Measurements from ENCODE around the gene EIF2AK2.
"Not testable (repeated sequence)": the region's sequence is repeated elsewhere in the genome, so short reads cannot be mapped to it uniquely, and the experiment has no call there.

The EIF2AK2 gene

DNA sequence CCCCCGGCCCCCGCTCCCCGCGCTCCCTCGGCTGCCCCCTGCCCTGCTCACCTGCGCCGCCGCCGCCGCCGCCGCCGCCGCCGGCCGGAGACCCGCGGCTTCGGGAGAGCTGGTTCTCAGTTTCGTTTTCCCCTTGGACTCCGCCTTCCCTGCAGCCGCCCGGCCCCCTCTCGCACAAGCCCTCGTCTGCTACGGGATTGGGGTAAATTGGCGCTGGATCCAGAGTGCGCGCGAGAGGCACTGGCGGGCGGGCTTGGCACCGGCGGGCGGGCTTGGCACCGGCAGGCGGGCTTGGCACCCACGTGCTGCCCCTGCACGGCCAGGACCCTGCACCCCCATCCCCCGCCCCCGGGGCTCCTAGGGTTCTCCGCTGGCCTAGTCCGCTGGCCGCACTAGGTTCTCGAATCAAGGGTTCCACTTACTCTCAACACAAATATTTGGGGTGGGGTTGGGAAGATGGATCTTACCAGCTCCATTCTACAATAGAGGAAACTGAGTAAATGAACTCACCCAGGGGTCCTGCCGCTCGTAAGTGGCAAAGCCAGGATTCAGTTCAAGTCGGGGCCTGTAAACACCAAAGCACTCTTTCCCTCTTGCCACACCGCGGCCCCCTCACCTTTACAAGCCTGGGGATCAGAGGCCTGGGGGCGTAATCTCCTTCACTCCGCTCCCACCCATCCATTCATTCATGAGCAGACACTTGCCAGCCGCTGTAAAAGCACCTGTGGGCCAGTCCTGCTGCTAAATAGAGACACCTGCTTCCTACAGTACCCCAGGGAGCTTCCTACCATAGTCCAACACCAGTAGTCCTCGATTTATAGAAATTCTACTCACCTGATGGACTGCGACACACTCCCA, at the start of gene EIF2AK2:
Gene EIF2AK2, minus strand, starts transcription at position 124 of the 858 bp plus-strand sequence. CDS start 9,174 bp downstream, outside the sequence.
- DNase-seq, result peak; percentile 80

DNA sequence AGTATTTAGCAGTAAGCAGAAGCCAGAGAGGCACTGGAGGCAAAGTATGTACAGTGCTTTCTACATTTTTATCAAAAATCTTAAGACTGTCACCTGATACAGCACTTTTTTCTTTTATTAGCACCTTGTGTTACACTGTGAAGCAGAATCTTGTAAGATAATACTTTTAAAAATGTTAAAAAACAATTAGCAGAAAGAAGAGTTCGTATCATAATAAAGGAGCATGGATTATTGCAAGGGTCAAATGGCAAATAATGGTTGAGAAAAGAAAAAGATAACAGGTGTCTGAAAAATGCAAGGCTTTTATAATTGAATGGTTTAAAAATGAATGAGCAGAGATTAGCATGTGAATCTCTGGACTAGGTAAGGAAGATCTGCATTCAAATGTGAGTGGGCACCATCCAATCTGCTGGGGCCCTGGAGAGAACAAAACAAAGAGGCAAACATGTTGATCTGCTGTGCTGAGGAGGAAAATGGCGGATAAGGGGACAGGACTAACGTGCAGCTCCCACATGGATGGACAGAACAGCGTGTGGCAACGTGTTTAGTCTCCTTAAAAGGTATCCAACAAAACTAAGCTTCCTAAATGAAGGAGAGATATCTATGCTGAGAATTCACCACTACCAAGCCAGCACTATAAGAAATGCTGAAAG, 49.0 kb upstream of the EIF2AK2 start:
- DNase-seq, result no peak

DNA sequence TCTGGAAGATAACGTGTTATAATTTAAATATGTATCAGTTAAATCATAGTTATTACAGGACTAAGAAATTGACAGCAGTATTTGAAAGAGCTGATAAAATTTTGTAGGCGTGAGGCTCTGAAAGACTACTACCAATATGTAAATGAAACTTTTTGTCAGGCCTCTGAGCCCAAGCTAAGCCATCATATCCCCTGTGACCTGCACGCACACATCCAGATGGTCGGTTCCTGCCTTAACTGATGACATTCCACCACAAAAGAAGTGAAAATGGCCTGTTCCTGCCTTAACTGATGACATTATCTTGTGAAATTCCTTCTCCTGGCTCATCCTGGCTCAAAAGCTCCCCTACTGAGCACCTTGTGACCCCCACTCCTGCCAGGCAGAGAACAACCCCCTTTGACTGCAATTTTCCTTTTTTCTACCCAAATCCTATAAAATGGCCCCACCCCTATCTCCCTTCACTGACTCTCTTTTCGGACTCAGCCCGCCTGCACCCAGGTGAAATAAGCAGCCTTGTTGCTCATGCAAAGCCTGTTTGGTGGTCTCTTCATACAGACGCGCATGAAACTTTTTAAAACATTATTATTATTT, 48.4 kb upstream of the EIF2AK2 start:
- not testable (repeated sequence) for DNase-seq

GRCh38 chr2:37203708-37204107, 46.9 kb upstream of the EIF2AK2 start:
- no peak for DNase-seq

- DNase-seq, result no peak
Observed at GRCh38 chr2:37201766-37202165, 45.0 kb upstream of the EIF2AK2 start.

DNA sequence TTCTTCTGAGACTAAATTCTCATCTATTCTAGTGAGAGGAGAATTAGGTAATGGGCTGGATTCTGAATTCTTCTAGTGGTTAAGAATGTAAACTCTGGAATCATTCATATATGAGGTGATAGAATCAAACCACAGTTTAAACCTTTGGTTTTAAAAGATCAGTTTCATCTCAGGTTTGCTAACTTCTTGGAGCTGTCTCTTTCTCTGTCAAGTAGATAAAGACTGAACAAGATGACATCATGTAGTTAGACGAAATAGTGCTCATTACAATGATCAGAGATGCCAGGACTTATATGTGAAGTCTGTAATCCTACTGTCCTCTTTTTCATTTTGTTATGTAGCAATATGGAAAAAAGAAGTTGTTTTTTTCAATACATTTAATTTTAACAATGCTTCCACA, 44.4 kb upstream of the EIF2AK2 start:
- no peak for DNase-seq

- no peak for DNase-seq
Observed at GRCh38 chr2:37198681-37199065, 41.9 kb upstream of the EIF2AK2 start.

DNA sequence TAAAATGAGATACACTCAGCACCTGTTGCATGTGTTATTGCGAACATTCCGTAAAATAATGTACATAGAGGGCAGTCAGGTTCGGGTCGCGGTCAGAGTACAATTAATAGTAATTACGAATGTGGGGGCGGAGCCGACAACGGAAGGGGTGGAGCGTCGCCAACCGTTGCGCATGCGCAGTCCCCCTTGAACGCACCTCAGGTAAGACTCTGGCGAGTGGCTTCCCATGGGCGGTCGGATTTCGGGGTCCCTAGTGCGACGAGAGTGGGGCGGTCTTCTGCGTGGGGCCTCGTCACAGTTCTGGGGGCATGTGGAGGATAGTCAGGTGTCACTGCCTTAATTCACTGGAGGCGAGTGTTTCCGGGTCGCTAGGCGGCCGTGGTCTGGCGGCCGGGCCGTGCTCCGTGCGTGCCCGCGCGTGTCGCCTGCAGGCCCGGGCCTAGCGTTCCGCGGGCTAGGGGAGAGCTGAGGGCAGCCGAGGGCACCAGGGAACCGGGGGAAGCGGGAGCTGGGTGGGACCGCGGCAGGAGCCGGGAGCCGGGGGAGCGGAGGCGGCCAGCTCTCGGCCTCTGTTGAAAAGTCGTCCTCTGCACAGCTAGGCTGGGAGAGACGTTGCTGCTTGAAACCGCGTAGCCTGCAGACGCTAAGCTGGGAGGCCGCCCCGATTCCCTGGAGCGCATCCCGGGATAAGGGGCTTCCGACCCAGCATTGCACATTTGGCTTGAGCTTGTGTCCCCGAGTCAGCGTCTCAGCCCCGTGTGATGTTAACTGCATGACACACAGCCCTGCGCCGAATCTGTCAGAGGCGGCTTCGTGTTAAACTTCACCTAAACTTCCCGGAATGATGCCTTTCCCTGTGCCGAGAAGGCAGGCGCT, 39.8 kb upstream of the EIF2AK2 start, which contains the start of gene CEBPZOS:
Gene CEBPZOS, plus strand, starts transcription at position 177 of the 876 bp plus-strand sequence. CDS start 3,209 bp downstream, outside the sequence.
- peak; percentile 33 for DNase-seq

DNA sequence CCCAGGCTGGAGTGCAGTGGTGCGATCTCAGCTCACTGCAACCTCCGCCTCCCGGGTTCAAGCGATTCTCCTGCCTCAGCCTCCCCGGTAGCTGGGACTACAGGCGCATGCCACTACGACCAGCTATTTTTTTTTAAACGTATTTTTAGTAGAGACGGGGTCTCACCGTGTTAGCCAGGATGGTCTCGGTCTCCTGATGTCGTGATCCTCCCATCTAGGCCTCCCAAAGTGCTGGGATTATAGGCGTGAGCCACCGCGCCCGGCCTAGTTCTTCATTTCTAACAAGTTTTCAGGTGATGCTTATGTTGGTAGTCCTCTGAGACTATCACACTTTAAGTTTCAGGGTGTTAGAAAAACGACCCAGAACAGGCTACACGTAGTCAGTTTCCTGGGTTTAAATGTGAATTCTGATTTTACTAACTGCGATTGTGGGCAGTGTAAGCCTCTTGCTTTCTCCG, 39.1 kb upstream of the EIF2AK2 start:
- not testable (repeated sequence) for DNase-seq

- no peak for DNase-seq
Observed at GRCh38 chr2:37192551-37192950, 35.8 kb upstream of the EIF2AK2 start.

- no peak for DNase-seq
Observed at GRCh38 chr2:37191747-37192146, 35.0 kb upstream of the EIF2AK2 start.

- no peak for DNase-seq
Observed at GRCh38 chr2:37191253-37191652, 34.5 kb upstream of the EIF2AK2 start.

GRCh38 chr2:37190290-37190689, 33.5 kb upstream of the EIF2AK2 start:
- no peak for DNase-seq

DNA sequence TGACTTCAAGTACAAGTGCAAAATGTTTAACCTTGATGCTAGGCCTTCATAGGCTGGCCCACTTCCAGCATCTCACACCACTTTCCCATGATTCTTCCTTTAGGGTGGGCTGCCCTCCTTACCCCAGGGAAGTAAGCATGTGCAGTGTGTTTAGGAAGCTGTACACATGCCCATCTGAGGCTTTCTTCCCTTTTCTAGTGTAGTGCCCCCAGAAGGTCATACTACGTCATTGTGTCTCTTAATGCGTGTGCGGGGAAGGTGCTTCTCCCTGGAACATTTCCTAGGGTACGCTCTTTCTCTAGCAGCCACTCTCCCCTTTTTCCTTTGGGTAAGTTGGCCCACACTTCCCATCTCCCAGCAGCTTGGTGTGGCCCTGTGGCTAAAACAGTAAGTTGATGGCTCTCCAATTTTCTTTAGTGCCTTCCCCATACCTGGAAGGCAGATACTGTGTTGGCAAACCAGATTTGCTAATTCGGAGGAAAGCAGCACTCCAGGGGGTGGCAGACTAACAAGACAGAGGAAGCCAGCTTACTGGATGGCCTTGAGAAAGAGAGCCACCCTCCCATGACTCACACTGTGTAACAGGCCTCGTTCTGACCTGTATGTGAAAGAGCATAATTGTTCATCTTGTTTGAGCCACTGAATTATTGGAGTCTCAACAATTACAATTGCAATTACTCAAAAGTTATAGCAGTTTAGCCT, 32.8 kb upstream of the EIF2AK2 start:
- no peak for DNase-seq

- DNase-seq, result no peak
Observed at GRCh38 chr2:37188570-37188969, 31.8 kb upstream of the EIF2AK2 start, which contains the start of gene SULT6B1. TSS of gene SULT6B1 (minus strand) at chr2:37188670. CDS start at chr2:37188640, 30 bp downstream.

DNA sequence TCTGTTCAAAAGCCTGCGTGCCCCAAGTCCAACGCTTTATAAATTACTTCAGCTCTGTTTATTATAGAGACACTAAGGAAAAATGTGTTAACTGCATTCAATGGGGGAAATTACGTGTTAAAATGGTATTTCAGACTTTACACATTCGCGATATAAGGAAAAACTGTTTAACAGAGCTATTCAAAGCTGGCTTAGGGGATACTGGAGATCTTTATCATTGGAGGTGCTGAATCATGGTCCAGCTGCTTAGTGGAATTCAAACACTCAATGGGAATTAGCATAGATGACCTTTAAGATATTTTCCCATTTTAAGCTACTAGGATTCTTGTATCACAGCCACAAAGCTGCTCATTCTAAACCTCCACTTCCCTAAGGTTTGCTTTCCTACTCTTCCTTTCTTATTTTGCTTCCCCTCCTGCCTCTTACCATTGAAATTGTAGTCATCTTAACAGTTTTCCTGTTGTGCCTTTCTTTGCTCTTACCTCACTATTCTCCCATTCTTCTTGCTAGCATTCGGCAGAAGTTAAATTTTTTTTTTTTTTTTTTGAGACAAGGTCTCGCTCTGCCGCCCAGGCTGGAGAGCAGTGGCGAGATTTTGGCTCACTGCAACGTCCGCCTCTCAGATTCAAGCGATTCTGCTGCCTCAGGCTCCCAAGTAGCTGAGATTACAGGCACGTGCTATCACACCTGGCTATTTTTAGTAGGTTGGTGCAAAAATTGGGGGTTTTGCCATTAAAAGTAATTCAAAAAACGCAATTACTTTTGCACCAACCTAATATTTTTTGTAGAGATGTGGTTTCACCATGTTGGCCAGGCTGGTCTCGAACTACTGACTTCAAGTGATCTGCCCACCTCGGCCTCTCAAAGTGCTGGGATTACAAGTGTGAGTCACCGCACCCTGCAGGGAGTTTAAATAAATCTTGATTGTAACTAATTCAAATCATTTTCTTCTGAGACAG, 25.2 kb upstream of the EIF2AK2 start:
- DNase-seq, result no peak

- DNase-seq, result no peak
Observed at GRCh38 chr2:37180640-37181039, 23.9 kb upstream of the EIF2AK2 start.

GRCh38 chr2:37180006-37180639, 23.3 kb upstream of the EIF2AK2 start:
- DNase-seq, result no peak

- DNase-seq, result no peak
Observed at GRCh38 chr2:37173741-37174140, 17.0 kb upstream of the EIF2AK2 start.

DNA sequence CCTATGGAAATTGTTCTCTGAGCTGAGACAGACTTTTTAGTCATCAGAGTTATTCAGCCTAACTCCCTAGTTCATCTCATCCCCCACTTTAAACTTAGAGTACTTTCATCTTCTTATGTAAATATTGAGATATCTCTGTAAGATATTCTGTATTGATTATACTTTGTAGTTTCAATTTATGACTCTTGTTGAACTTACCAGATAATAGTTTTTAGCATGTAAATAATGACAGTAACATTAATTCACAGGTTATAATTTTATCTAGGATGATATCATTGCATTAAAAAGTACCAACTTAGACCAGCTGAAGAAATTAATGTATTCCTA, 14.8 kb upstream of the EIF2AK2 start:
- no peak for DNase-seq
